IMR-90 (cell line): ENCODE data around the gene IL22RA2. TPM values are rescaled to one million over a fixed set of nuclear protein-coding genes. Genes with fewer than 3 reads are reported as not detected.

Experiments
- ATAC-seq: fragments of 200-7000 bp; cut with Tn5 transposase; 2 replicates; pipeline ENCODE4 v1.9.1; 2020; ENCODE audit warnings: low read depth, mild to moderate bottlenecking, moderate library complexity
- BruUV-seq: library from RNA; stranded (reverse); fragments of 400-500 nt; replicated peaks from 2 replicates; lab custom pipeline; 2021; lab: Mats Ljungman, UMichigan
- CTCF ChIA-PET: fragments of 300-600 bp; formaldehyde crosslinking; extraction: SDS; loops from one replicate; lab custom pipeline; 2021; ENCODE audit warnings: antibody characterized with exemption; lab: Yijun Ruan, JAX
- POLR2A ChIA-PET: fragments of 300-600 bp; sonication (Branson Sonifier 250); formaldehyde crosslinking; loops from one replicate; lab custom pipeline; 2022; ENCODE audit warnings: antibody characterized with exemption; ENCODE audit not compliant: unreplicated experiment; lab: Charles Lee
- DNase-seq: peaks from one replicate; pipeline ENCODE4 v3.0.0; 2013
- H2AFZ ChIP-seq: replicated peaks from 2 replicates; pipeline ENCODE3; 2013; ENCODE audit warnings: low read length, mild to moderate bottlenecking; ENCODE audit not compliant: poor library complexity
- H2AK5ac ChIP-seq: 2 replicates; pipeline ENCODE4 v1.6.1; 2013; ENCODE audit warnings: low read depth, low read length, inconsistent platforms
- H2AK9ac ChIP-seq: replicated peaks from 2 replicates; pipeline ENCODE3; 2013; ENCODE audit warnings: mild to moderate bottlenecking, low read depth, low read length, moderate library complexity; ENCODE audit not compliant: poor library complexity
- H2BK120ac ChIP-seq: 2 replicates; pipeline ENCODE4 v1.6.1; 2013; ENCODE audit warnings: low read depth, low read length, inconsistent platforms
- H2BK15ac ChIP-seq: 3 replicates; pipeline ENCODE4 v1.6.1; 2013; ENCODE audit warnings: low read depth, low read length, inconsistent platforms
- H2BK20ac ChIP-seq: 2 replicates; pipeline ENCODE4 v1.6.1; 2013; ENCODE audit warnings: low read depth, mild to moderate bottlenecking, inconsistent platforms, low read length, moderate library complexity
- H2BK5ac ChIP-seq: 2 replicates; pipeline ENCODE4 v1.6.1; 2013; ENCODE audit warnings: mild to moderate bottlenecking, low read depth, low read length, inconsistent platforms; ENCODE audit not compliant: poor library complexity, severe bottlenecking
- H3K14ac ChIP-seq: replicated peaks from 2 replicates; pipeline ENCODE4 v1.6.1; 2013; ENCODE audit warnings: low read depth, low read length, inconsistent platforms
- H3K18ac ChIP-seq: 2 replicates; pipeline ENCODE4 v1.6.1; 2013; ENCODE audit warnings: low read depth, low read length, control low read depth
- H3K23ac ChIP-seq: 2 replicates; pipeline ENCODE4 v1.6.1; 2013; ENCODE audit warnings: low read depth, low read length, inconsistent platforms
- H3K27ac ChIP-seq: 2 replicates; pipeline ENCODE4 v1.5.1; 2013; ENCODE audit warnings: mild to moderate bottlenecking, control low read depth, low read length; ENCODE audit not compliant: insufficient read depth
- H3K27me3 ChIP-seq: 2 replicates; pipeline ENCODE4 v1.6.1; 2013; ENCODE audit warnings: low read length; ENCODE audit not compliant: control insufficient read depth, insufficient read depth
- H3K36me3 ChIP-seq: 2 replicates; pipeline ENCODE4 v1.6.1; 2013; ENCODE audit warnings: low read length, mixed read lengths; ENCODE audit not compliant: control insufficient read depth, insufficient read depth
- H3K4ac ChIP-seq: 2 replicates; pipeline ENCODE4 v1.6.1; 2013; ENCODE audit warnings: low read depth, low read length, inconsistent platforms
- H3K4me1 ChIP-seq: 2 replicates; pipeline ENCODE4 v1.6.1; 2013; ENCODE audit warnings: low read length, mixed read lengths; ENCODE audit not compliant: control insufficient read depth, insufficient read depth
- H3K4me2 ChIP-seq: 2 replicates; pipeline ENCODE4 v1.6.1; 2013; ENCODE audit warnings: low read depth, mild to moderate bottlenecking, control low read depth, low read length, moderate library complexity
- H3K4me3 ChIP-seq: 2 replicates; pipeline ENCODE4 v1.5.1; 2013; ENCODE audit warnings: low read depth, mild to moderate bottlenecking, control low read depth, low read length, moderate library complexity; ENCODE audit not compliant: insufficient read depth
- H3K56ac ChIP-seq: 2 replicates; pipeline ENCODE4 v1.6.1; 2013; ENCODE audit warnings: low read length, inconsistent platforms; ENCODE audit not compliant: insufficient read depth; ENCODE audit errors: extremely low read depth
- H3K79me1 ChIP-seq, 2 experiments: 2 replicates each; pipeline ENCODE4 v1.6.1; 2013; ENCODE audit warnings: low read length in 2 of 2, inconsistent platforms in 1 of 2, low read depth in 1 of 2
- H3K9ac ChIP-seq: 2 replicates; pipeline ENCODE4 v1.6.1; 2013; ENCODE audit warnings: low read depth, low read length, control low read depth
- H3K9me1 ChIP-seq: 2 replicates; pipeline ENCODE4 v1.6.1; 2013; ENCODE audit warnings: low read length, inconsistent platforms; ENCODE audit not compliant: insufficient read depth
- H3K9me3 ChIP-seq: 2 replicates; pipeline ENCODE4 v1.6.1; 2013; ENCODE audit warnings: low read length; ENCODE audit not compliant: control insufficient read depth, insufficient read depth
- H4K20me1 ChIP-seq: 2 replicates; pipeline ENCODE4 v1.6.1; 2013; ENCODE audit warnings: low read length, inconsistent platforms; ENCODE audit not compliant: insufficient read depth
- H4K5ac ChIP-seq: 2 replicates; pipeline ENCODE4 v1.6.1; 2013; ENCODE audit warnings: mild to moderate bottlenecking, low read depth, low read length, control low read depth
- H4K8ac ChIP-seq, 2 experiments: 2 replicates each; pipeline ENCODE4 v1.6.1; 2013; ENCODE audit warnings: low read depth in 2 of 2, low read length in 2 of 2, control low read depth in 1 of 2, inconsistent platforms in 1 of 2
- H4K91ac ChIP-seq: 2 replicates; pipeline ENCODE4 v1.6.1; 2013; ENCODE audit warnings: low read depth, low read length, inconsistent platforms; ENCODE audit not compliant: insufficient read depth
- BHLHE40 ChIP-seq: fragments of 150-350 bp; IDR thresholded peaks from 2 replicates; pipeline ENCODE4 v1.6.1; 2016; ENCODE audit warnings: mild to moderate bottlenecking, low read depth, low read length
- CEBPB ChIP-seq: IDR thresholded peaks from 2 replicates; pipeline ENCODE4 v1.6.1; 2012; ENCODE audit warnings: low read depth, low read length, improper control_type of control experiment
- CHD1 ChIP-seq: IDR thresholded peaks from 2 replicates; pipeline ENCODE4 v1.6.1; 2012; ENCODE audit warnings: low read depth, low read length, improper control_type of control experiment
- FOS ChIP-seq: fragments of 150-350 bp; IDR thresholded peaks from 2 replicates; pipeline ENCODE4 v1.6.1; 2016; ENCODE audit warnings: low read depth, low read length
- MAFK ChIP-seq: IDR thresholded peaks from 2 replicates; pipeline ENCODE4 v1.6.1; 2012; ENCODE audit warnings: low read depth, low read length, improper control_type of control experiment
- MAZ ChIP-seq: IDR thresholded peaks from 2 replicates; pipeline ENCODE4 v1.6.1; 2012; ENCODE audit warnings: low read depth, mild to moderate bottlenecking, low read length, improper control_type of control experiment, moderate library complexity, borderline replicate concordance
- MXI1 ChIP-seq: IDR thresholded peaks from 2 replicates; pipeline ENCODE4 v1.6.1; 2012; ENCODE audit warnings: low read depth, mild to moderate bottlenecking, low read length, moderate library complexity, borderline replicate concordance
- NFE2L2 ChIP-seq: fragments of 150-350 bp; IDR thresholded peaks from 2 replicates; pipeline ENCODE4 v1.6.1; 2016; ENCODE audit warnings: low read depth, mild to moderate bottlenecking, low read length
- POLR2A ChIP-seq: IDR thresholded peaks from 2 replicates; pipeline ENCODE4 v1.6.1; 2012; ENCODE audit warnings: mild to moderate bottlenecking, low read depth, low read length
- RAD21 ChIP-seq: IDR thresholded peaks from 2 replicates; pipeline ENCODE4 v1.6.1; 2012; ENCODE audit warnings: low read length, improper control_type of control experiment
- RCOR1 ChIP-seq: IDR thresholded peaks from 2 replicates; pipeline ENCODE4 v1.6.1; 2012; ENCODE audit warnings: mild to moderate bottlenecking, low read length, improper control_type of control experiment; ENCODE audit not compliant: insufficient replicate concordance
- RFX5 ChIP-seq: IDR thresholded peaks from 2 replicates; pipeline ENCODE4 v1.8.0; 2012; ENCODE audit warnings: low read depth, mild to moderate bottlenecking, low read length, moderate library complexity
- SMC3 ChIP-seq: fragments of 150-350 bp; IDR thresholded peaks from 2 replicates; pipeline ENCODE4 v1.6.1; 2016; ENCODE audit warnings: low read depth, mild to moderate bottlenecking, antibody characterized with exemption, low read length, moderate library complexity
- WGBS, 2 experiments: methylation state at CpG; one replicate each; pipeline versions ENCODE4 v1.1.5 to v1.1.7; 2013; ENCODE audit warnings: missing lambda C conversion rate in 2 of 2; ENCODE audit not compliant: insufficient read length in 1 of 2; ENCODE audit errors: extremely low coverage in 2 of 2; 5-methylcytosine and 5-hydroxymethylcytosine counted together
- dilution Hi-C: fragments of 300-500 bp; cut with HindIII; formaldehyde crosslinking; loops from one replicate; pipeline ENCODE4 v1.14.3; 2018; ENCODE audit warnings: low sequenced_read_pairs; ENCODE audit not compliant: unreplicated experiment
- in situ Hi-C: fragments of 300-500 bp; cut with MboI; formaldehyde crosslinking; loops from 3 replicates; pipeline ENCODE4 v1.14.3; 2019; ENCODE audit warnings: low sequenced_read_pairs, inconsistent platforms, mixed read lengths
- intact Hi-C: fragments of 100-400 bp; cut with micrococcal nuclease; formaldehyde crosslinking; loops from 2 replicates; pipeline ENCODE4 v1.10.0; 2022
- polyA plus RNA-seq, 3 experiments: library from polyadenylated mRNA; depleted of rRNA; stranded (reverse); fragments of >200 nt; gene quantifications; 2 replicates each; pipeline ENCODE4 v1.2.3, GENCODE V29; 2012; ENCODE audit warnings: low replicate concordance in 1 of 3
- total RNA-seq: library from RNA; depleted of rRNA; stranded (reverse); fragments of >200 nt; gene quantifications from 2 replicates; pipeline ENCODE4 v1.2.3, GENCODE V29; 2012
- TF ChIP-seq, protein P1 (sequence below): fragments of 150-350 bp; IDR thresholded peaks from 2 replicates; pipeline ENCODE4 v1.6.1; 2016; ENCODE audit warnings: low read depth, mild to moderate bottlenecking, low read length, moderate library complexity, borderline replicate concordance
- TF ChIP-seq, protein P2 (sequence below): fragments of 150-350 bp; IDR thresholded peaks from 2 replicates; pipeline ENCODE4 v1.6.1; 2017; ENCODE audit warnings: mild to moderate bottlenecking, antibody characterized with exemption, low read length, low read depth
- TF ChIP-seq, protein P3 (sequence below): conservative IDR thresholded peaks from 2 replicates; pipeline ENCODE4 v1.5.1; 2012; ENCODE audit warnings: mild to moderate bottlenecking, low read depth, low read length, improper control_type of control experiment

IL22RA2 gene
- total and polyA plus RNA-seq, 2 of the 4 experiments (the other 2 are of a cell fraction) = not detected

DNA sequence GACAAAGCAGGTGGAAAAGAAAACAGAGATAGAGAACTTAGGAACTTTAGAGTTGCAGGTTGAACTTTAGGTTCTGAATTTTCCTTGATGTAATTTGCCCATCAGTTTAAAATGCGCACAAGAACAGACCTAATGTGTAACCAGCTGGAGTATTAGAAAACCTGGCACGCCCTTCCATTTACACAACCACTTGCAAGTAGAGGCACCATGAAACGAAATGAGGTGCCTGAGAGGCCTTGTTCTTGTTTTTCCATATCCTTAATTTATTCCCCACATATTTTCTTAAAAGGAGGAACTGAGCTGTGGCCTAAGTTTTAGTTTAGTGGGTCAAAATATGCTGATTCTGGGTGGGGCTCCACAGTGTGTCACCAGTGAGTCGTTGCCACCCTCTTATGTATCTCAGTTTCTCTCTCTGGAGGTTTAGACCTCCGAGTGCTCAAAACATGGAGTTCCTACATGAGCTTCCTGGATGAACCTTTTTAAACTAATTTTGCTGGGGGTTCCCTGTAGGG is 17.2 kb upstream of the IL22RA2 start:
- no peak for ATAC-seq
- WGBS, 2 experiments = no CpG with 5 or more reads among the region's 5 CpGs

More for the DNA sequence above, 17.2 kb upstream of the IL22RA2 start:
- dilution Hi-C loops (no loop called here), in situ Hi-C loops (no loop called here), intact Hi-C loops (no loop called here)
- H2BK120ac ChIP-seq = no peak overlapping the region
- no peak overlapping the region for H2BK5ac ChIP-seq
- no peaks in the 10 kb centered on the region for H3K79me1 ChIP-seq
- H3K4me3 ChIP-seq = no peak overlapping the region
- H4K5ac ChIP-seq = no peak overlapping the region
- no peaks in the 10 kb centered on the region for H4K20me1 ChIP-seq
- no peak overlapping the region for H4K8ac ChIP-seq
- no peak overlapping the region for H3K18ac ChIP-seq
- H2BK15ac ChIP-seq = no peak overlapping the region
- no peak overlapping the region for H4K91ac ChIP-seq
- no peak overlapping the region for H3K27ac ChIP-seq
- no TSS peak for BruUV-seq
- H3K9me3 ChIP-seq = peaks cover 5% of the 10 kb centered on the region
- no peak overlapping the region for H3K9ac ChIP-seq
- no peaks in the 10 kb centered on the region for H3K4me1 ChIP-seq
- TF ChIP-seq, protein P1, sequence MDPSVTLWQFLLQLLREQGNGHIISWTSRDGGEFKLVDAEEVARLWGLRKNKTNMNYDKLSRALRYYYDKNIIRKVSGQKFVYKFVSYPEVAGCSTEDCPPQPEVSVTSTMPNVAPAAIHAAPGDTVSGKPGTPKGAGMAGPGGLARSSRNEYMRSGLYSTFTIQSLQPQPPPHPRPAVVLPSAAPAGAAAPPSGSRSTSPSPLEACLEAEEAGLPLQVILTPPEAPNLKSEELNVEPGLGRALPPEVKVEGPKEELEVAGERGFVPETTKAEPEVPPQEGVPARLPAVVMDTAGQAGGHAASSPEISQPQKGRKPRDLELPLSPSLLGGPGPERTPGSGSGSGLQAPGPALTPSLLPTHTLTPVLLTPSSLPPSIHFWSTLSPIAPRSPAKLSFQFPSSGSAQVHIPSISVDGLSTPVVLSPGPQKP = no peak
- no peak for TF ChIP-seq CHD1
- no peak for TF ChIP-seq MAZ
- TF ChIP-seq, protein P2, sequence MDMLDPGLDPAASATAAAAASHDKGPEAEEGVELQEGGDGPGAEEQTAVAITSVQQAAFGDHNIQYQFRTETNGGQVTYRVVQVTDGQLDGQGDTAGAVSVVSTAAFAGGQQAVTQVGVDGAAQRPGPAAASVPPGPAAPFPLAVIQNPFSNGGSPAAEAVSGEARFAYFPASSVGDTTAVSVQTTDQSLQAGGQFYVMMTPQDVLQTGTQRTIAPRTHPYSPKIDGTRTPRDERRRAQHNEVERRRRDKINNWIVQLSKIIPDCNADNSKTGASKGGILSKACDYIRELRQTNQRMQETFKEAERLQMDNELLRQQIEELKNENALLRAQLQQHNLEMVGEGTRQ = no peak
- TF ChIP-seq RCOR1 = no peak
- TF ChIP-seq, protein P3, sequence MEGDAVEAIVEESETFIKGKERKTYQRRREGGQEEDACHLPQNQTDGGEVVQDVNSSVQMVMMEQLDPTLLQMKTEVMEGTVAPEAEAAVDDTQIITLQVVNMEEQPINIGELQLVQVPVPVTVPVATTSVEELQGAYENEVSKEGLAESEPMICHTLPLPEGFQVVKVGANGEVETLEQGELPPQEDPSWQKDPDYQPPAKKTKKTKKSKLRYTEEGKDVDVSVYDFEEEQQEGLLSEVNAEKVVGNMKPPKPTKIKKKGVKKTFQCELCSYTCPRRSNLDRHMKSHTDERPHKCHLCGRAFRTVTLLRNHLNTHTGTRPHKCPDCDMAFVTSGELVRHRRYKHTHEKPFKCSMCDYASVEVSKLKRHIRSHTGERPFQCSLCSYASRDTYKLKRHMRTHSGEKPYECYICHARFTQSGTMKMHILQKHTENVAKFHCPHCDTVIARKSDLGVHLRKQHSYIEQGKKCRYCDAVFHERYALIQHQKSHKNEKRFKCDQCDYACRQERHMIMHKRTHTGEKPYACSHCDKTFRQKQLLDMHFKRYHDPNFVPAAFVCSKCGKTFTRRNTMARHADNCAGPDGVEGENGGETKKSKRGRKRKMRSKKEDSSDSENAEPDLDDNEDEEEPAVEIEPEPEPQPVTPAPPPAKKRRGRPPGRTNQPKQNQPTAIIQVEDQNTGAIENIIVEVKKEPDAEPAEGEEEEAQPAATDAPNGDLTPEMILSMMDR = no peak
- no peak for TF ChIP-seq BHLHE40
- TF ChIP-seq POLR2A = no peak
- TF ChIP-seq MXI1 = no peak
- no peak for TF ChIP-seq CEBPB
- no peak for TF ChIP-seq RFX5
- TF ChIP-seq SMC3 = no peak
- no peak for TF ChIP-seq FOS
- TF ChIP-seq RAD21 = no peak
- no peak for TF ChIP-seq MAFK
- TF ChIP-seq NFE2L2 = no peak
- no peak overlapping the region for H2AFZ ChIP-seq
- no peak overlapping the region for H3K4ac ChIP-seq
- no peaks in the 10 kb centered on the region for H3K27me3 ChIP-seq
- no peak overlapping the region for H3K56ac ChIP-seq
- no peak for DNase-seq
- no peaks in the 10 kb centered on the region for H3K9me1 ChIP-seq
- no peaks in the 10 kb centered on the region for H3K36me3 ChIP-seq
- no peak overlapping the region for H3K14ac ChIP-seq
- no peak overlapping the region for H2AK9ac ChIP-seq
- CTCF ChIA-PET = no interaction called here
- no peak overlapping the region for H3K4me2 ChIP-seq
- no peak overlapping the region for H2AK5ac ChIP-seq
- POLR2A ChIA-PET = no interaction called here
- no peak overlapping the region for H3K23ac ChIP-seq
- H2BK20ac ChIP-seq = no peak overlapping the region
